Measurements from ENCODE around the gene USE1. TPM values are rescaled to one million over a fixed set of nuclear protein-coding genes. Genes with fewer than 3 reads are reported as not detected.
A peak's percentile ranks its signal among the peaks of the same experiment; 100 is the strongest.

The USE1 gene
- total RNA-seq, 1 donor from 2014 or later, result 234 TPM

- Histone ChIP-seq H3K4me1 (peaks cover 0 to 10% of the 10 kb centered on the region in 2 donors), H3K27me3 (no peaks in the 10 kb centered on the region), H3K36me3 (peaks cover 0 to 6% of the 10 kb centered on the region in 2 donors), H3K27ac (no peak overlapping the region), H3K4me3 (no peak overlapping the region), H3K9me3 (no peaks in the 10 kb centered on the region)
- intact Hi-C loops (cut with DNase I), result loop anchor here (5.0 kb wide), 1 partner anchor 148 kb away; the partner anchor contains the start of genes HAUS8 and MYO9B
- no peak for TF ChIP-seq CTCF (IDR thresholded peaks at IDR 0.05)
- DNase-seq (ENCODE audit: low spot score in 2 of 2), result no peak
These were observed 9.9 kb downstream of the USE1 start for GRCh38 chr19:17225053-17225452.

GRCh38 chr19:17226002-17226933 is 11.1 kb downstream of the USE1 start, which contains the start of gene OCEL1:
Gene OCEL1 (plus strand): TSS chr19:17226226. CDS start chr19:17226248, 22 bp downstream.
- Histone ChIP-seq H3K4me1 (peaks cover 0 to 8% of the 10 kb centered on the region in 2 donors), H3K27me3 (no peaks in the 10 kb centered on the region), H3K27ac (peak within 1 kb of the TSS; percentile 88 to 92), H3K36me3 (peaks cover 5 to 16% of the 10 kb centered on the region in 2 donors), H3K9me3 (no peaks in the 10 kb centered on the region), H3K4me3 (peak within 1 kb of the TSS; percentile 73 to 80)
- no peak for TF ChIP-seq CTCF (IDR thresholded peaks at IDR 0.05)
- intact Hi-C loops (cut with DNase I), result loop anchor here (1.0 to 5.0 kb wide), 3 partner anchors 11 to 149 kb away; partner anchors contain the start of genes HAUS8, MYO9B, NR2F6 and USE1
- peak; percentile 90 to 99 for DNase-seq (ENCODE audit: low spot score in 2 of 2)

- no peak overlapping the region for H3K4me3 ChIP-seq
- H3K27me3 ChIP-seq, result no peaks in the 10 kb centered on the region
- intact Hi-C loops (cut with DNase I), result loop anchor here (5.0 kb wide), 1 partner anchor 151 kb away; the partner anchor contains the start of genes HAUS8 and MYO9B
- no peak for TF ChIP-seq CTCF (IDR thresholded peaks at IDR 0.05)
- peaks cover 20 to 30% of the 10 kb centered on the region in 2 donors for H3K36me3 ChIP-seq
- no peaks in the 10 kb centered on the region for H3K9me3 ChIP-seq
- DNase-seq (ENCODE audit: low spot score in 2 of 2), result no peak
- H3K27ac ChIP-seq, result no peak overlapping the region
- peaks cover 0 to 8% of the 10 kb centered on the region in 2 donors for H3K4me1 ChIP-seq
These were observed 12.7 kb downstream of the USE1 start for GRCh38 chr19:17227798-17228367.

GRCh38 chr19:17229890-17230289 is 14.7 kb downstream of the USE1 start:
- no peak overlapping the region for H3K4me3 ChIP-seq
- H3K27me3 ChIP-seq, result no peaks in the 10 kb centered on the region
- H3K27ac ChIP-seq, result no peak overlapping the region
- no peak for DNase-seq (ENCODE audit: low spot score in 2 of 2)
- no peaks in the 10 kb centered on the region for H3K9me3 ChIP-seq
- peaks cover under 1 to 10% of the 10 kb centered on the region in 2 donors for H3K4me1 ChIP-seq
- intact Hi-C loops (cut with DNase I), result loop anchor here (5.0 kb wide), 1 partner anchor 153 kb away; the partner anchor contains the start of genes HAUS8 and MYO9B
- no peak for TF ChIP-seq CTCF (IDR thresholded peaks at IDR 0.05)
- peaks cover 23 to 30% of the 10 kb centered on the region in 2 donors for H3K36me3 ChIP-seq

- H3K4me3 ChIP-seq, result no peak overlapping the region
- DNase-seq (ENCODE audit: low spot score in 2 of 2), result no peak
- no peaks in the 10 kb centered on the region for H3K27me3 ChIP-seq
- intact Hi-C loops (cut with DNase I), result no loop called here
- peaks cover 3 to 18% of the 10 kb centered on the region in 2 donors for H3K4me1 ChIP-seq
- peaks cover 23 to 30% of the 10 kb centered on the region in 2 donors for H3K36me3 ChIP-seq
- TF ChIP-seq CTCF (IDR thresholded peaks at IDR 0.05), result no peak
- no peak overlapping the region for H3K27ac ChIP-seq
- no peaks in the 10 kb centered on the region for H3K9me3 ChIP-seq
These were observed 17.1 kb downstream of the USE1 start for GRCh38 chr19:17232258-17232657.

All from ascending aorta (tissue), 2 donors.